Keratinocyte (primary cell): ENCODE results near the gene SEPTIN5.

ENCODE experiments used
- CTCF ChIP-seq, 3 experiments: IDR thresholded peaks in 1 of 3; conservative IDR thresholded peaks in 1 of 3; optimal IDR thresholded peaks in 1 of 3; 2 replicates in 2 of 3; 3 replicates in 1 of 3; pipeline versions ENCODE3 to v1.5.1; 2011; ENCODE audit warnings: low read length in 3 of 3, mild to moderate bottlenecking in 3 of 3, moderate library complexity in 2 of 3, control low read depth in 1 of 3, inconsistent platforms in 1 of 3; ENCODE audit not compliant: insufficient read depth in 2 of 3; ENCODE audit errors: extremely low read depth in 1 of 3
- EZH2 ChIP-seq: IDR thresholded peaks from one replicate; pipeline ENCODE4 v1.6.1; 2012; ENCODE audit warnings: inconsistent platforms, mild to moderate bottlenecking, low read length, moderate library complexity

GRCh38 chr22:19667872-19668740 lies 46.2 kb upstream of the SEPTIN5 start:
- TF ChIP-seq CTCF (optimal IDR thresholded peaks at IDR 0.05 in 1 of 3, IDR thresholded peaks at IDR 0.05 in 1 of 3, conservative IDR thresholded peaks at IDR 0.05 in 1 of 3; ENCODE audit: extremely low read depth in 1 of 3, insufficient read depth in 2 of 3, low read length in 3 of 3): no peak
- no peak for TF ChIP-seq EZH2
